NCI-H146 (cell line): Measurements from ENCODE around the gene ZMYND15.

Experiments used
- DNase-seq: peaks from one replicate; lab custom pipeline; 2025; lab: John Stamatoyannopoulos, UW

Gene ZMYND15

DNA sequence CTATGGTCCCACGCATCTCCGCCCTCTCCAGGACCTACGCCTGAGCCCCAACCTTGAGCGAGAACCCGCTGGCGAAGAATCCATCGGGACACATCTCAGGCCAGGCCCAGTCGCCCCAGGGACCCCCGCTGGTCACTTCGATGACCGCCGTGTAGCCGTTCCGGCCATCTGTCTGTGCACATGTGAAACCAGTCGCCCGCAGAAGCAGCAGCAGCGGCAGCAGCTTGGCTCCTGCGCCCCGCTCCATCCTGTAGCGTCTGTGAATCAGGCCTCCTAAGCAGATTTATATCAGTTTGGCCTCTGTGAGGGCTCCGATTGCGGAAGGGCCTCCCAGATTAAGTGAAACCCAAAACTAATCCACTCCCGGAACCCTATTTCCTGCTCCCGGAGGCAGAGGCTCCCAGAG is 46.5 kb downstream of the ZMYND15 start, which contains the start of gene VMO1:
VMO1 (minus strand) TSS at position 259 of the 406 bp plus-strand sequence; CDS start at position 247, 12 bp downstream.
- peak; percentile 35 for DNase-seq

DNA sequence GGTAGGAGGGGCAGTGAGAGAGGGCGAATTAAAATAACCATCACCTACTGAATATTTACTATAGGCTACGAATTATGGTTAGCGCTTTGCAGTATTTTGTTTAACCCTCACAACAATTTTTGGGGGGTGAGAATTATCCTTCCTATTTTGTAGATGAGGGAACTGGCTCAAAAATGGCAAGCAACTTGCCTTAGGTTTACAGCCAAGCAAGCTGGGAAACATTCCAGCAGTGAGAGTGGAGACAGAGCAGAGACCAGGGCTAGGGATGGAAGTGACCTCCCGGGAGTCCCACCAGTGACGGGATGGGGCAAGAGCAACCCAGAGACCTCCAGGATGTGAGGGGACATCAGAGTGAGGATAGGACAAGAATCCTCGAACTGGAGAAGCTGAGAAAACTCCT is 46.9 kb downstream of the ZMYND15 start:
- DNase-seq: no peak

- no peak for DNase-seq
Measured at GRCh38 chr17:4788159-4788806, 48.6 kb downstream of the ZMYND15 start.

- DNase-seq: no peak
Measured at GRCh38 chr17:4788807-4789700, 49.4 kb downstream of the ZMYND15 start, which contains the start of gene GLTPD2. Gene GLTPD2 (plus strand): TSS chr17:4788964. CDS start chr17:4789012, 48 bp downstream.

GRCh38 chr17:4789701-4789950 is 50.0 kb downstream of the ZMYND15 start:
- peak; percentile 79 for DNase-seq

DNA sequence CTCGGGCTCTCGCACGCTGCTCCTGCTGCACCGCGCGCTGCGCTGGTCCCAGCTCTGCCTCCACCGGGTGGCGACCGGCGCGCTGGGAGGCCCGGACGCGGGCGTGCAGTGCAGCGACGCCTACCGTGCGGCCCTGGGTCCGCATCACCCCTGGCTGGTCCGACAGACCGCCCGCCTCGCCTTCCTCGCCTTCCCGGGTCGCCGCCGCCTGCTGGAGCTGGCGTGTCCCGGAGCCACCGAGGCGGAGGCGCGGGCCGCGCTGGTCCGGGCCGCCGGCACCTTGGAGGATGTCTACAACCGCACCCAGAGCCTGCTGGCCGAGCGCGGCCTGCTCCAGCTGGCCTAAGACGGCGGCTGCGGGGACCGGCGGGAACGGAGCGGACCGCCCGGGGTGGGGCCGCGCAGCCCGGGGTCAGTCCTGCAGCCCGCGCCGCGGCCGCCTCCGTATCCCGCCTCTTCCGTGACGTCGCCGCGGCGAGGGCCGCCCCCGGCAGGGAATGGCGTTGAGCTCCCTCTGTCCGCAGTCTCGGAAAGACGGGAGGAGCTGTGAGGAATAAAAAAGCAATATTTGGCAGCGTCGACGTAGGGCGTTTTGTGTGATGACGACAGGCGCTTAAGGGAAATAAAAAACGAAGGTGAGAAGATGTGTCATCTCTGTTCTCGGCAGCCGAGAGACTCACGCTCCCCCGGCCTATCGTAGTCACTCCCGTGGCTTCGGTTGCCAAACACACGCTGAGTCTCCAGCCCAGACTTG is 50.5 kb downstream of the ZMYND15 start:
- peak; percentile 82 for DNase-seq

DNA sequence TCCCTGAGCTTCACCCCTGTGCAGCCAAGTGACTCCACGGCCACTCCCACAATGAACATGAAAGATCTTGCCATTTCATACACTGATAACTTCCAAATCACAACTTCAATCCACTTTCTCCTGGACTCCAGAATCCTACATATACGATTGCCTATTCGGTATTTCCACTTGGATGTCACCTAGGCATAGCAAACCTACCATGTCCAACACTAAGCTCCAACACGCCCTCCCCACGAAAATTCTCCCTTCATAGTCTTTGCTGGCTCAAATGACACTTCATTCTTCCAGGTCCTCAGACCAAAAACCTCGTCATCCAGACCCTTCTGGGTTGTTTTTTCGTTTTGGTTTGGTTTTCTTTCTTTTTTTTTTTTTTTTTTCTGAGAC is 51.1 kb downstream of the ZMYND15 start:
- no peak for DNase-seq

GRCh38 chr17:4795168-4795567 is 55.5 kb downstream of the ZMYND15 start:
- DNase-seq: no peak
